Spleen (tissue), 11 donors: Measurements from ENCODE around the gene NR2F1-AS1. TPM values are rescaled to one million over a fixed set of nuclear protein-coding genes. Genes with fewer than 3 reads are reported as not detected.

Source experiments
- DNase-seq: peaks from one replicate; pipeline ENCODE4 v3.0.0-alpha.2; 2020
- H3K27ac ChIP-seq, 8 donors: fragments of 200-600 bp; sonication (generic) in 7 of 8; 1 replicate in 4 of 8; 2 replicates in 4 of 8; pipeline versions ENCODE4 v1.5.0 to v1.8.0; 2016 to 2021; ENCODE audit warnings: inconsistent platforms in 4 of 8, mild to moderate bottlenecking in 4 of 8, moderate library complexity in 1 of 8
- H3K27me3 ChIP-seq, 7 donors: fragments of 200-600 bp; sonication (generic) in 6 of 7; replicated peaks in 1 of 7; 1 replicate in 4 of 7; 2 replicates in 3 of 7; pipeline versions ENCODE4 v1.5.0 to v1.8.0; 2016 to 2021; ENCODE audit warnings: inconsistent platforms in 3 of 7, mild to moderate bottlenecking in 1 of 7
- H3K36me3 ChIP-seq, 6 donors: fragments of 200-600 bp; sonication (generic) in 5 of 6; 1 replicate in 4 of 6; 2 replicates in 2 of 6; pipeline versions ENCODE4 v1.5.0 to v1.8.0; 2016 to 2021; ENCODE audit warnings: inconsistent platforms in 2 of 6
- H3K4me1 ChIP-seq, 6 donors: fragments of 200-600 bp; sonication (generic) in 5 of 6; 1 replicate in 3 of 6; 2 replicates in 3 of 6; pipeline versions ENCODE4 v1.5.0 to v1.8.0; 2016 to 2021; ENCODE audit warnings: inconsistent platforms in 3 of 6
- H3K4me3 ChIP-seq, 8 donors: fragments of 200-600 bp; sonication (generic) in 7 of 8; 1 replicate in 4 of 8; 2 replicates in 4 of 8; pipeline versions ENCODE4 v1.5.0 to v1.8.0; 2016 to 2021; ENCODE audit warnings: inconsistent platforms in 4 of 8, mild to moderate bottlenecking in 4 of 8, moderate library complexity in 2 of 8
- H3K9me3 ChIP-seq, 8 donors: fragments of 200-600 bp; sonication (generic) in 7 of 8; 1 replicate in 4 of 8; 2 replicates in 4 of 8; pipeline versions ENCODE4 v1.5.0 to v1.8.0; 2016 to 2021; ENCODE audit warnings: inconsistent platforms in 4 of 8
- CTCF ChIP-seq, 11 experiments: fragments of 200-600 bp in 7 of 11; fragments of 450-650 bp in 4 of 11; sonication (generic) in 4 of 11; IDR thresholded peaks in 8 of 11; conservative IDR thresholded peaks in 3 of 11; 1 replicate in 7 of 11; 2 replicates in 4 of 11; pipeline versions ENCODE4 v1.4.0 to v1.8.0; 2016 to 2021; ENCODE audit warnings: antibody characterized with exemption in 11 of 11, inconsistent platforms in 4 of 11, mild to moderate bottlenecking in 1 of 11
- POLR2A ChIP-seq, 3 donors: fragments of 450-650 bp; IDR thresholded peaks; one replicate each; pipeline ENCODE4 v1.5.1; 2017; ENCODE audit warnings: antibody characterized with exemption in 3 of 3, mild to moderate bottlenecking in 1 of 3
- POLR2AphosphoS5 ChIP-seq, 3 donors: sonication (generic); formaldehyde crosslinking; IDR thresholded peaks; one replicate each; pipeline ENCODE4 v1.5.1; 2017; ENCODE audit warnings: antibody characterized with exemption in 3 of 3
- WGBS, 5 donors: extraction: QIAGEN DNeasy Blood & Tissue Kit in 3 of 5; methylation state at CpG; one replicate each; pipeline versions ENCODE4 v1.1.5 to v1.1.7; 2013 to 2018; 5-methylcytosine and 5-hydroxymethylcytosine counted together
- intact Hi-C: fragments of 100-400 bp; cut with DNase I; formaldehyde crosslinking; loops from one replicate; pipeline ENCODE4 v1.15.0; 2023; ENCODE audit warnings: low total_unique reads
- polyA plus RNA-seq, 3 donors: library from polyadenylated mRNA; stranded (reverse); fragments of 200-250 nt; gene quantifications; one replicate each; pipeline ENCODE4 v1.2.1, GENCODE V29; 2013
- total RNA-seq, 7 donors: library from RNA; depleted of rRNA in 3 of 7; stranded (reverse); fragments of >200 nt in 3 of 7; fragmentation: NEBNext Ultra II Directional in 4 of 7; extraction: Animal tissue kit (Norgen Biotek cat#: 25700) in 4 of 7; gene quantifications; one replicate each; pipeline versions ENCODE4 v1.1.0 to v1.2.1, GENCODE V29; 2016 to 2021
- donor health status: healthy with polysubstance abuse.
- donor health status: DM: no; HTN: no; CAD: no; lungs with moderate emphysema.
- donor health status: DM: no; HTN: no; CAD: no.
- donor health status: Bipolar disorder and iron deficiency.
- donor health status: healthy.
- donor health status: DM: no; HTN: no; CAD: no.
- donor health status: DM: yes; HTN: yes; CAD: no.

Gene NR2F1-AS1
- total and polyA plus RNA-seq, 10 donors: 5.9 to 21.6 (median 8.5) TPM

- H3K27me3 ChIP-seq: peaks cover 16 to 100% (median 53%) of the 10 kb centered on the region in 7 donors
- no peak for DNase-seq
- 36 to 64% (median 47%) methylated on average over 5 of the region's 5 CpGs for WGBS, 5 donors
- TF ChIP-seq CTCF (IDR thresholded peaks at IDR 0.05 in 8 of 11, conservative IDR thresholded peaks at IDR 0.05 in 3 of 11) (no peak), POLR2A (IDR thresholded peaks at IDR 0.05) (no peak), POLR2AphosphoS5 (IDR thresholded peaks at IDR 0.05) (no peak)
- no peak overlapping the region for H3K27ac ChIP-seq
- peaks cover 0 to 34% (median 9%) of the 10 kb centered on the region in 6 donors for H3K4me1 ChIP-seq
- intact Hi-C loops: no loop called here
- H3K4me3 ChIP-seq: no peak overlapping the region
- peaks cover 0 to 20% (median 0%) of the 10 kb centered on the region in 8 donors for H3K9me3 ChIP-seq
- peaks cover 0 to 23% (median 0%) of the 10 kb centered on the region in 6 donors for H3K36me3 ChIP-seq
Measured at GRCh38 chr5:93592883-93593282, 11.9 kb upstream of the NR2F1-AS1 start.

GRCh38 chr5:93591323-93591945, 10.4 kb upstream of the NR2F1-AS1 start:
- H3K4me1 ChIP-seq: peaks cover 0 to 30% (median 4%) of the 10 kb centered on the region in 6 donors
- H3K36me3 ChIP-seq: peaks cover 0 to 26% (median 0%) of the 10 kb centered on the region in 6 donors
- H3K9me3 ChIP-seq: peaks cover 0 to 23% (median 0%) of the 10 kb centered on the region in 8 donors
- no peak for TF ChIP-seq POLR2AphosphoS5 (IDR thresholded peaks at IDR 0.05)
- no peak for TF ChIP-seq POLR2A (IDR thresholded peaks at IDR 0.05)
- TF ChIP-seq CTCF (IDR thresholded peaks at IDR 0.05 in 8 of 11, conservative IDR thresholded peaks at IDR 0.05 in 3 of 11): no peak
- intact Hi-C loops: no loop called here
- 61 to 72% (median 69%) methylated on average over 4 of the region's 4 CpGs for WGBS, 5 donors
- no peak overlapping the region for H3K4me3 ChIP-seq
- H3K27me3 ChIP-seq: peaks cover 7 to 100% (median 52%) of the 10 kb centered on the region in 7 donors
- no peak for DNase-seq
- no peak overlapping the region for H3K27ac ChIP-seq

GRCh38 chr5:93590493-93590892, 9.5 kb upstream of the NR2F1-AS1 start:
- TF ChIP-seq POLR2AphosphoS5 (IDR thresholded peaks at IDR 0.05): no peak
- no peak for TF ChIP-seq CTCF (IDR thresholded peaks at IDR 0.05 in 8 of 11, conservative IDR thresholded peaks at IDR 0.05 in 3 of 11)
- no peak for TF ChIP-seq POLR2A (IDR thresholded peaks at IDR 0.05)
- no peak for DNase-seq
- Histone ChIP-seq H3K36me3 (peaks cover 0 to 26% (median 0%) of the 10 kb centered on the region in 6 donors), H3K27me3 (peaks cover 12 to 100% (median 52%) of the 10 kb centered on the region in 7 donors), H3K9me3 (peaks cover 0 to 18% (median 0%) of the 10 kb centered on the region in 8 donors), H3K27ac (no peak overlapping the region), H3K4me3 (no peak overlapping the region), H3K4me1 (peaks cover 0 to 27% (median 5%) of the 10 kb centered on the region in 6 donors)
- intact Hi-C loops: no loop called here
- WGBS, 5 donors: 37 to 56% (median 52%) methylated on average over 3 of the region's 3 CpGs

- H3K27me3 ChIP-seq: peaks cover 7 to 100% (median 51%) of the 10 kb centered on the region in 7 donors
- DNase-seq: no peak
- peaks cover 0 to 13% (median 0%) of the 10 kb centered on the region in 8 donors for H3K9me3 ChIP-seq
- no peak overlapping the region for H3K4me3 ChIP-seq
- 48 to 59% (median 54%) methylated on average over 2 of the region's 2 CpGs for WGBS, 5 donors
- intact Hi-C loops: no loop called here
- TF ChIP-seq CTCF (IDR thresholded peaks at IDR 0.05 in 8 of 11, conservative IDR thresholded peaks at IDR 0.05 in 3 of 11): no peak
- TF ChIP-seq POLR2AphosphoS5 (IDR thresholded peaks at IDR 0.05): no peak
- TF ChIP-seq POLR2A (IDR thresholded peaks at IDR 0.05): no peak
- peaks cover 0 to 21% (median 0%) of the 10 kb centered on the region in 6 donors for H3K36me3 ChIP-seq
- peaks cover 0 to 26% (median 10%) of the 10 kb centered on the region in 6 donors for H3K4me1 ChIP-seq
- H3K27ac ChIP-seq: no peak overlapping the region
Measured at GRCh38 chr5:93589829-93590215, 8.8 kb upstream of the NR2F1-AS1 start.
